GM10248 (cell line): ENCODE measurements around the gene ALOX15B.

Source experiments
- CTCF ChIA-PET: fragments of 300-600 bp; sonication (Branson Sonifier 250); formaldehyde crosslinking; extraction: SDS; loops from one replicate; lab custom pipeline; 2021; ENCODE audit warnings: antibody characterized with exemption; lab: Yijun Ruan, JAX
- POLR2A ChIA-PET: fragments of 350-650 bp; sonication (Branson Sonifier 250); formaldehyde crosslinking; extraction: SDS; loops from one replicate; lab custom pipeline; 2020; ENCODE audit warnings: antibody characterized with exemption; lab: Yijun Ruan, JAX
- DNase-seq: peaks from one replicate; pipeline ENCODE4 v3.0.0; 2012; ENCODE audit errors: extremely low spot score
- TF ChIP-seq, protein P1 (sequence below): IDR thresholded peaks from 2 replicates; pipeline ENCODE4 v1.5.1; 2012; ENCODE audit warnings: mild to moderate bottlenecking, low read depth; ENCODE audit errors: extremely low read depth, missing control alignments, control extremely low read depth

ALOX15B gene

GRCh38 chr17:8005357-8005756 is 33.5 kb upstream of the ALOX15B start:
- TF ChIP-seq, protein P1, sequence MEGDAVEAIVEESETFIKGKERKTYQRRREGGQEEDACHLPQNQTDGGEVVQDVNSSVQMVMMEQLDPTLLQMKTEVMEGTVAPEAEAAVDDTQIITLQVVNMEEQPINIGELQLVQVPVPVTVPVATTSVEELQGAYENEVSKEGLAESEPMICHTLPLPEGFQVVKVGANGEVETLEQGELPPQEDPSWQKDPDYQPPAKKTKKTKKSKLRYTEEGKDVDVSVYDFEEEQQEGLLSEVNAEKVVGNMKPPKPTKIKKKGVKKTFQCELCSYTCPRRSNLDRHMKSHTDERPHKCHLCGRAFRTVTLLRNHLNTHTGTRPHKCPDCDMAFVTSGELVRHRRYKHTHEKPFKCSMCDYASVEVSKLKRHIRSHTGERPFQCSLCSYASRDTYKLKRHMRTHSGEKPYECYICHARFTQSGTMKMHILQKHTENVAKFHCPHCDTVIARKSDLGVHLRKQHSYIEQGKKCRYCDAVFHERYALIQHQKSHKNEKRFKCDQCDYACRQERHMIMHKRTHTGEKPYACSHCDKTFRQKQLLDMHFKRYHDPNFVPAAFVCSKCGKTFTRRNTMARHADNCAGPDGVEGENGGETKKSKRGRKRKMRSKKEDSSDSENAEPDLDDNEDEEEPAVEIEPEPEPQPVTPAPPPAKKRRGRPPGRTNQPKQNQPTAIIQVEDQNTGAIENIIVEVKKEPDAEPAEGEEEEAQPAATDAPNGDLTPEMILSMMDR: no peak
- no peak for DNase-seq
- ChIA-PET POLR2A (no interaction called here), CTCF (interaction anchor here (1.6 to 2.6 kb wide), 3 partner anchors 12 to 17 kb away, joined by 5 to 8 read pairs (median 6); no protein-coding TSS in a partner anchor)

DNA sequence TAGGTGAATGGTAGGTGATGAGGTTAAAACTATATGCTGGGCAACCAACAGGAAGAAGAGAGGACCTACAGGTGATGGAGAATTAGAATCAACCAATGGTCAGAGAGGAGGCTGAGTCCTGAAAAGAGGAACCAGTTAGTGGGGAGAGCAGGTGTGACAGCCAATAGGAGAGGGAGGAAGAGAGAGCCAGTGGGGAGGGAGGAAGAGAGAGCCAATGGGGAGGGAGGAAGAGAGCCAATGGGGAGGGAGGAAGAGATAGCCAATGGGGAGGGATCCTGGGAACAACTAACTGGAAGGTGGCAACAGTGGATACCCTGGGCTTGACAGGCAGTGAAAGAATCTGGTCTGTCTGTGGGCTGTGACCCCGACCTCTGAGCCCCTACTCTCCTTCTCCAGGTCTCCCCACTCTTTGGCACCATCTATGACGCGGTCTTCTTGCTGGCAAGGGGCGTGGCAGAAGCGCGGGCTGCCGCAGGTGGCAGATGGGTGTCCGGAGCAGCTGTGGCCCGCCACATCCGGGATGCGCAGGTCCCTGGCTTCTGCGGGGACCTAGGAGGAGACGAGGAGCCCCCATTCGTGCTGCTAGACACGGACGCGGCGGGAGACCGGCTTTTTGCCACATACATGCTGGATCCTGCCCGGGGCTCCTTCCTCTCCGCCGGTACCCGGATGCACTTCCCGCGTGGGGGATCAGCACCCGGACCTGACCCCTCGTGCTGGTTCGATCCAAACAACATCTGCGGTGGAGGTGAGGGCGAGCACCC is 32.7 kb upstream of the ALOX15B start:
- peak; percentile 83 for DNase-seq
- POLR2A ChIA-PET: no interaction called here
- TF ChIP-seq, protein P1: no peak
- CTCF ChIA-PET: interaction anchor here (0.6 to 2.6 kb wide), 2 partner anchors 11 to 36 kb away, joined by 3 to 6 read pairs; no protein-coding TSS in a partner anchor

GRCh38 chr17:8006836-8007680 is 31.8 kb upstream of the ALOX15B start:
- POLR2A ChIA-PET: no interaction called here
- CTCF ChIA-PET: interaction anchor here (0.6 to 4.7 kb wide), 2 partner anchors 17 to 35 kb away, joined by 3 to 30 read pairs; no protein-coding TSS in a partner anchor
- DNase-seq: no peak
- TF ChIP-seq, protein P1: no peak

DNA sequence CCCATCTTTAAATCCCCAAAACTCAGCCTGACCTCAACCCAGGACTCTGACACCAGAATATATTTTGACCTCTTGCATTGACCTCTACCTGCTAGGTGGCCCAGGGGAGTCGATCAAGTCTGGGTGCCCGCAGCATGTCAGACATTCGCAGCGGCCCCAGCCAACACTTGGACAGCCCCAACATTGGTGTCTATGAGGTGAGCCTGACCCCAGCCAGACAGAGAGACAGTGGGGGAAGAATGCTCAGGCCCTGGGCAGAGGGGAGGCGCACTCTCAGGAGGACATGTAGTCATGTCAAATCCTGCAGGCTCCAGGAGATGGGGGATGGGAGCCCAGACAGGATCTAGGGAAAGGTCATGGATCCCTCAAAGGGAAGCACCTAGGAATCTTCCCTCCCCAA is 31.0 kb upstream of the ALOX15B start:
- DNase-seq: no peak
- CTCF ChIA-PET: interaction anchor here (4.7 kb wide), 1 partner anchor 18 kb away, joined by 30 read pairs; no protein-coding TSS in a partner anchor
- TF ChIP-seq, protein P1: no peak
- POLR2A ChIA-PET: no interaction called here

GRCh38 chr17:8012045-8012580 is 26.7 kb upstream of the ALOX15B start:
- TF ChIP-seq, protein P1: no peak
- DNase-seq: no peak
- CTCF ChIA-PET: interaction anchor here (2.4 kb wide), 1 partner anchor 30 kb away, joined by 8 read pairs; no protein-coding TSS in a partner anchor
- POLR2A ChIA-PET: no interaction called here
